Smooth muscle cell (in vitro differentiated cells): ENCODE data around the gene MACROD2. TPM values are rescaled to one million over a fixed set of nuclear protein-coding genes. Genes with fewer than 3 reads are reported as not detected.

Experiments
- DNase-seq: peaks from one replicate; lab custom pipeline; 2025; ENCODE audit not compliant: unreplicated experiment; lab: John Stamatoyannopoulos, UW
- H2AFZ ChIP-seq: fragments of 200-600 bp; sonication (generic); 2 replicates; pipeline ENCODE4 v1.6.0; 2016; ENCODE audit warnings: antibody characterized with exemption, low read depth, mild to moderate bottlenecking
- H3F3A ChIP-seq: fragments of 200-600 bp; sonication (generic); 2 replicates; pipeline ENCODE4 v1.6.0; 2017; ENCODE audit warnings: antibody characterized with exemption, low read depth
- H3K27ac ChIP-seq: fragments of 200-600 bp; sonication (generic); 2 replicates; pipeline ENCODE4 v1.5.1; 2016; ENCODE audit warnings: low read depth, mild to moderate bottlenecking
- H3K27me3 ChIP-seq: fragments of 200-600 bp; sonication (generic); 2 replicates; pipeline ENCODE4 v1.6.1; 2016; ENCODE audit warnings: low read depth, mild to moderate bottlenecking
- H3K36me3 ChIP-seq: fragments of 200-600 bp; sonication (generic); 2 replicates; pipeline ENCODE4 v1.5.1; 2016; ENCODE audit warnings: low read depth
- H3K4me1 ChIP-seq: fragments of 200-600 bp; sonication (generic); 2 replicates; pipeline ENCODE4 v1.5.1; 2016; ENCODE audit warnings: low read depth
- H3K4me2 ChIP-seq: fragments of 200-600 bp; sonication (generic); 2 replicates; pipeline ENCODE4 v1.6.0; 2016; ENCODE audit warnings: mild to moderate bottlenecking
- H3K4me3 ChIP-seq: fragments of 200-600 bp; sonication (generic); 2 replicates; pipeline ENCODE4 v1.5.1; 2016; ENCODE audit warnings: mild to moderate bottlenecking
- H3K79me2 ChIP-seq: fragments of 200-600 bp; sonication (generic); 2 replicates; pipeline ENCODE4 v1.6.0; 2016; ENCODE audit warnings: low read depth, mild to moderate bottlenecking
- H3K9ac ChIP-seq: fragments of 200-600 bp; sonication (generic); 2 replicates; pipeline ENCODE4 v1.6.0; 2016; ENCODE audit warnings: low read depth
- H3K9me3 ChIP-seq: fragments of 200-600 bp; sonication (generic); replicated peaks from 2 replicates; pipeline ENCODE4 v1.5.1; 2016; ENCODE audit warnings: low read depth
- H4K20me1 ChIP-seq: fragments of 200-600 bp; sonication (generic); 2 replicates; pipeline ENCODE4 v1.6.0; 2016; ENCODE audit warnings: low read depth
- CTCF ChIP-seq: fragments of 200-600 bp; sonication (generic); IDR thresholded peaks from 2 replicates; pipeline ENCODE4 v1.5.1; 2017; ENCODE audit warnings: borderline replicate concordance, mild to moderate bottlenecking, antibody characterized with exemption; ENCODE audit not compliant: insufficient read depth, poor library complexity, severe bottlenecking
- WGBS: methylation state at CpG from one replicate; pipeline ENCODE4 v1.1.7; 2016; ENCODE audit warnings: low lambda C conversion rate; 5-methylcytosine and 5-hydroxymethylcytosine counted together
- polyA plus RNA-seq: library from polyadenylated mRNA; unstranded; fragments of >200 nt; fragmentation: Nextera tagmentation; extraction: Ambion mirVana; gene quantifications from 2 replicates; pipeline ENCODE4 v1.2.1, GENCODE V29; 2016
- total RNA-seq: library from RNA; depleted of rRNA; stranded (reverse); fragments of >200 nt; gene quantifications from 2 replicates; pipeline ENCODE4 v1.2.3, GENCODE V29; 2014

MACROD2 gene
- total and polyA plus RNA-seq, 2 experiments from 2014 or later, result 0.04 to 0.32 TPM

DNA sequence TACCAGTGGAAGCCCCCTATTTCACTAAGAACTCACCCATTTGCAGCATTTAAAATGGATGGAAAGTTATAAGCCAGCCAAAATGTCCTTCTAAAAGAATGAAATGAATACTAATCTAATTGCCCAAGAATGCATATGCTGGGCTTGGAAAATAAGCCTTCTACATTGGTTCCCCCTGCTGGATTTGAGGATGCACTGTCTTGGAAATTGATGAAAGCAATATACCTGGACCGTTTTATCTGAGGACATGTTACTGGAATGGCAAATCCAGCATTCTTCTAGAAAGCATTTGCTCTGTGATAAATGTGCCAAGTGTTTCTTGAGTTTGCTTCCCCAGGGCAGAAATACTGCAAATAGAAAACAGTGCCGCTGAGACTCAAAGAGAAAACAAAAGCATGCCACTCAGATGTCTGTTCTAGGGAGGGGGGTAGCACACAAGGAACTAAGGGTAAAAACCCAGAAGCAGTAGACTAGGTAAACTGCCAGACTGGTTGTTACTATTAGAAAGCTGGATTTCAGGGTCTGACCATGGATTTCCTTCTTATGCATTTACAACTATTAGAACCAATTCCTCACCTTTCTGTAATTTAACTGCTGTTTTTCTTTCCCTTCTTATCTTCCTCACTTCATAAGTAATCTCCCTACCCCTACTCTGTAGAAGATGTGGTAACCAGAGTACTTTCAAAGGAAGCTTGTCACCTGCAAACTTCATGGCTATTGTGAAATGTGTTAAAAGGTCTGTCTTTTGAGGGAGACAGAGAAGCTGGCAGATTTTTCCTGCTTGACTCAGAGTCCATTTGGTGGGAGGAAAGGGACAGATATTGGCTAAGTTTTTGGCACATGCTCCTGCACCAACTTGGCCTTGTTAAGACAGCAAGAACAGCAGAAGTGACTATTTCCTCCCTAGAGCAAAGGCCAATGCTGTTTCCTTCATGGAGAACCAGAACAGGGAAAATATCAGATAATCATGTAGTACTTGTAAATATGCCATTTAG, 1935.3 kb downstream of the MACROD2 start:
- Histone ChIP-seq H2AFZ (peak overlapping the region; percentile 76), H3K4me3 (peak overlapping the region; percentile 7), H3K27ac (no peak overlapping the region), H3K4me2 (peak overlapping the region; percentile 72), H4K20me1 (no peaks in the 10 kb centered on the region), H3K9me3 (no peaks in the 10 kb centered on the region), H3K36me3 (no peaks in the 10 kb centered on the region), H3F3A (peaks cover 8% of the 10 kb centered on the region), H3K79me2 (no peaks in the 10 kb centered on the region), H3K4me1 (no peaks in the 10 kb centered on the region), H3K27me3 (no peaks in the 10 kb centered on the region), H3K9ac (no peak overlapping the region)
- no peak for DNase-seq
- WGBS, result 40% methylated on average over 2 of the region's 2 CpGs
- TF ChIP-seq CTCF, result peak; percentile 68

DNA sequence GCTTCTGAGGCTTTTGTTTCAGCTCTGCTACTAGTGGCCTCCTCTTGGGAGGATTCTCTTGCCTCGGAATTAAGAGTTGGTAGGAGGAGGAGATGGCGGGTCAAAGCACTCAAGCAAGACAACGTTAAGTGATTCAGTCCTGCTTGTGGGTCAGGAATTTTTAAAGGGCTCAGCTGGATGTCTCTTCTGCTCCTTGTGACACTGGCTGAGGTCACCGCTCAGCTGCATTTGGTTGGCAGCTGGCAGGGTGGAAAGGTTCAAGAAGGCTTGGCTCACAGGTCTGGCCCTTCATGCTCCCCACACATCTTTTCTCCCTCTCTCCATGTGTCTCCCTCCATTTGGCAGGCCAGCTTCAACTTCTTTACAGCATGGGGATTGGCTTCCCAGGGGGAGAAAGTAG, 1936.6 kb downstream of the MACROD2 start:
- Histone ChIP-seq H3K4me2 (no peak overlapping the region), H4K20me1 (no peaks in the 10 kb centered on the region), H3K27me3 (no peaks in the 10 kb centered on the region), H3K4me1 (no peaks in the 10 kb centered on the region), H3K9ac (no peak overlapping the region), H2AFZ (no peak overlapping the region), H3K9me3 (no peaks in the 10 kb centered on the region), H3K36me3 (no peaks in the 10 kb centered on the region), H3F3A (peaks cover 8% of the 10 kb centered on the region), H3K79me2 (no peaks in the 10 kb centered on the region), H3K4me3 (no peak overlapping the region), H3K27ac (no peak overlapping the region)
- 93% methylated on average over 4 of the region's 4 CpGs for WGBS
- TF ChIP-seq CTCF, result no peak
- DNase-seq, result no peak

GRCh38 chr20:15937179-15937578, 1941.9 kb downstream of the MACROD2 start:
- H3K9me3 ChIP-seq, result peaks cover 3% of the 10 kb centered on the region
- 73% methylated on average over 3 of the region's 3 CpGs for WGBS

More at GRCh38 chr20:15937179-15937578, 1941.9 kb downstream of the MACROD2 start:
- Histone ChIP-seq H4K20me1 (no peaks in the 10 kb centered on the region), H3K4me2 (no peak overlapping the region), H3K9ac (no peak overlapping the region), H3K4me3 (no peak overlapping the region), H3K36me3 (no peaks in the 10 kb centered on the region), H3K79me2 (no peaks in the 10 kb centered on the region), H3F3A (no peaks in the 10 kb centered on the region), H3K4me1 (no peaks in the 10 kb centered on the region), H2AFZ (no peak overlapping the region), H3K27ac (no peak overlapping the region), H3K27me3 (no peaks in the 10 kb centered on the region)
- no peak for DNase-seq
- no peak for TF ChIP-seq CTCF
